Lower lobe of right lung (tissue), 2 donors: ENCODE data around the gene MET. TPM values are rescaled to one million over a fixed set of nuclear protein-coding genes. Genes with fewer than 3 reads are reported as not detected.

ENCODE experiments used
- ATAC-seq, 2 donors: fragments of 200-7000 bp; cut with Tn5 transposase; one replicate each; pipeline ENCODE4 v1.9.1; 2020 to 2022; ENCODE audit warnings: mild to moderate bottlenecking in 2 of 2, moderate library complexity in 2 of 2
- DNase-seq: peaks from one replicate; pipeline ENCODE4 v3.0.0-alpha.2; 2020
- H3K27ac ChIP-seq: fragments of 200-600 bp; one replicate; pipeline ENCODE4 v1.8.0; 2022
- H3K27me3 ChIP-seq: fragments of 200-600 bp; one replicate; pipeline ENCODE4 v1.8.0; 2022; ENCODE audit warnings: low read depth
- H3K36me3 ChIP-seq: fragments of 200-600 bp; one replicate; pipeline ENCODE4 v1.8.0; 2022; ENCODE audit warnings: mild to moderate bottlenecking
- H3K4me1 ChIP-seq: fragments of 200-600 bp; one replicate; pipeline ENCODE4 v1.8.0; 2022
- H3K4me3 ChIP-seq: fragments of 200-600 bp; one replicate; pipeline ENCODE4 v1.8.0; 2022; ENCODE audit warnings: mild to moderate bottlenecking
- H3K9me3 ChIP-seq: fragments of 200-600 bp; one replicate; pipeline ENCODE4 v1.8.0; 2022
- CTCF ChIP-seq: fragments of 200-600 bp; IDR thresholded peaks from one replicate; pipeline ENCODE4 v1.8.0; 2022; ENCODE audit warnings: antibody characterized with exemption, mild to moderate bottlenecking
- intact Hi-C: fragments of 100-400 bp; cut with DNase I; formaldehyde crosslinking; loops from one replicate; pipeline ENCODE4 v1.11.0; 2022
- total RNA-seq: library from RNA; stranded (reverse); fragmentation: NEBNext Ultra II Directional; extraction: Animal tissue kit (Norgen Biotek cat#: 25700); gene quantifications from one replicate; pipeline ENCODE4 v1.2.1, GENCODE V29; 2021
- donor health status: DM: no; HTN: yes; CAD: no; lungs with severe emphysema.

The MET gene
- total RNA-seq, 1 donor from 2014 or later, result 74.3 TPM

GRCh38 chr7:116733924-116734580 is 62.1 kb downstream of the MET start:
- DNase-seq, result no peak
- intact Hi-C loops, result no loop called here
- Histone ChIP-seq H3K4me3 (no peak overlapping the region), H3K9me3 (no peaks in the 10 kb centered on the region), H3K27me3 (no peaks in the 10 kb centered on the region), H3K27ac (no peak overlapping the region), H3K4me1 (peaks cover 38% of the 10 kb centered on the region), H3K36me3 (no peaks in the 10 kb centered on the region)
- no peak for ATAC-seq
- TF ChIP-seq CTCF, result no peak

- Histone ChIP-seq H3K9me3 (no peaks in the 10 kb centered on the region), H3K36me3 (no peaks in the 10 kb centered on the region), H3K4me1 (peaks cover 41% of the 10 kb centered on the region), H3K27me3 (no peaks in the 10 kb centered on the region), H3K4me3 (no peak overlapping the region), H3K27ac (no peak overlapping the region)
- intact Hi-C loops, result no loop called here
- TF ChIP-seq CTCF, result no peak
- DNase-seq (no peak), ATAC-seq (no peak)
Measured at GRCh38 chr7:116734710-116735109, 62.7 kb downstream of the MET start.

- Histone ChIP-seq H3K9me3 (no peaks in the 10 kb centered on the region), H3K36me3 (no peaks in the 10 kb centered on the region), H3K27ac (no peak overlapping the region), H3K4me1 (peaks cover 29% of the 10 kb centered on the region), H3K27me3 (no peaks in the 10 kb centered on the region), H3K4me3 (no peak overlapping the region)
- intact Hi-C loops, result no loop called here
- DNase-seq (no peak), ATAC-seq (peak; percentile 92 to 97)
- TF ChIP-seq CTCF, result no peak
Measured at GRCh38 chr7:116736927-116737715, 65.1 kb downstream of the MET start.

- H3K4me3 ChIP-seq, result no peak overlapping the region
- no peaks in the 10 kb centered on the region for H3K9me3 ChIP-seq
- H3K36me3 ChIP-seq, result peaks cover 3% of the 10 kb centered on the region
- ATAC-seq, result peak in 1 of 2 donors; percentile 43
- no peak for DNase-seq
- H3K27ac ChIP-seq, result no peak overlapping the region
- H3K4me1 ChIP-seq, result peaks cover 29% of the 10 kb centered on the region
- TF ChIP-seq CTCF, result no peak
- intact Hi-C loops, result no loop called here
- no peaks in the 10 kb centered on the region for H3K27me3 ChIP-seq
Measured at GRCh38 chr7:116738378-116738777, 66.4 kb downstream of the MET start.

GRCh38 chr7:116739307-116739706 is 67.3 kb downstream of the MET start:
- no peak overlapping the region for H3K27ac ChIP-seq
- no peak overlapping the region for H3K4me3 ChIP-seq
- peaks cover 10% of the 10 kb centered on the region for H3K36me3 ChIP-seq
- no peak for TF ChIP-seq CTCF
- ATAC-seq, result no peak
- DNase-seq, result no peak
- intact Hi-C loops, result no loop called here
- no peaks in the 10 kb centered on the region for H3K27me3 ChIP-seq
- no peaks in the 10 kb centered on the region for H3K9me3 ChIP-seq
- peaks cover 29% of the 10 kb centered on the region for H3K4me1 ChIP-seq
